ENCODE measurements around the gene DDX24.

Gene DDX24

GRCh38 chr14:94080621-94081385 is at the start of gene DDX24, which contains the start of gene IFI27L1:
Gene DDX24, minus strand, starts transcription at chr14:94081202. Its CDS starts 1,460 bp downstream, at chr14:94079742.
Gene IFI27L1, plus strand, starts transcription at chr14:94081310. Its CDS starts 15,628 bp downstream, at chr14:94096938.
- peak; percentile 96 for DNase-seq

- no peak for DNase-seq
Measured at GRCh38 chr14:94129758-94130414, 48.9 kb upstream of the DDX24 start.

GRCh38 chr14:94129111-94129757 is 48.2 kb upstream of the DDX24 start, which contains the start of gene IFI27L2:
Gene IFI27L2, minus strand, starts transcription at chr14:94129604. Its CDS starts 40 bp downstream, at chr14:94129564.
- DNase-seq, result peak; percentile 63

GRCh38 chr14:94128216-94128839 is 47.3 kb upstream of the DDX24 start:
- no peak for DNase-seq

GRCh38 chr14:94127330-94127729 is 46.3 kb upstream of the DDX24 start:
- no peak for DNase-seq

- no peak for DNase-seq
Measured at GRCh38 chr14:94126800-94127199, 45.8 kb upstream of the DDX24 start.

- no peak for DNase-seq
Measured at GRCh38 chr14:94126419-94126677, 45.3 kb upstream of the DDX24 start.

- DNase-seq, result no peak
Measured at GRCh38 chr14:94125659-94126418, 44.8 kb upstream of the DDX24 start.

GRCh38 chr14:94124582-94125377 is 43.8 kb upstream of the DDX24 start:
- no peak for DNase-seq

- no peak for DNase-seq
Measured at GRCh38 chr14:94123868-94124267, 42.9 kb upstream of the DDX24 start.

GRCh38 chr14:94123296-94123695 is 42.3 kb upstream of the DDX24 start:
- DNase-seq, result no peak

GRCh38 chr14:94122438-94122837 is 41.4 kb upstream of the DDX24 start:
- DNase-seq, result no peak

GRCh38 chr14:94121485-94121884 is 40.5 kb upstream of the DDX24 start:
- DNase-seq, result no peak

GRCh38 chr14:94120667-94121340 is 39.8 kb upstream of the DDX24 start:
- no peak for DNase-seq

- DNase-seq, result no peak
Measured at GRCh38 chr14:94119071-94119470, 38.1 kb upstream of the DDX24 start.

GRCh38 chr14:94117856-94118255 is 36.9 kb upstream of the DDX24 start:
- DNase-seq, result no peak

- no peak for DNase-seq
Measured at GRCh38 chr14:94116701-94117100, 35.7 kb upstream of the DDX24 start.

- DNase-seq, result no peak
Measured at GRCh38 chr14:94115631-94116030, 34.6 kb upstream of the DDX24 start.

- DNase-seq, result no peak
Measured at GRCh38 chr14:94115058-94115591, 34.1 kb upstream of the DDX24 start.

- DNase-seq, result no peak
Measured at GRCh38 chr14:94114589-94115057, 33.6 kb upstream of the DDX24 start.

Measured in stimulated activated CD4-positive, alpha-beta T cell treated with anti-CD3 and anti-CD28 coated beads, Interleukin-12 subunit alpha, Interleukin-12 subunit beta, amount 100 ng/mL, for 4 hours (primary cell).